Naive thymus-derived CD4-positive, alpha-beta T cell (primary cell): ENCODE measurements around the gene DYNLRB2. TPM values are rescaled to one million over a fixed set of nuclear protein-coding genes. Genes with fewer than 3 reads are reported as not detected.

Experiments used
- ATAC-seq: fragments of 150-1000 bp; cut with Tn5 transposase; 2 replicates; pipeline ENCODE4 v1.10.0; 2021; ENCODE audit warnings: mild to moderate bottlenecking, moderate library complexity
- CTCF ChIA-PET: fragments of 350-600 bp; sonication (Branson Sonifier 250); formaldehyde crosslinking; loops from one replicate; lab custom pipeline; 2021; ENCODE audit warnings: antibody characterized with exemption; lab: Charles Lee
- POLR2A ChIA-PET: fragments of 350-600 bp; sonication (Branson Sonifier 250); formaldehyde crosslinking; loops from one replicate; lab custom pipeline; 2021; ENCODE audit warnings: antibody characterized with exemption, inconsistent platforms; lab: Charles Lee
- DNase-seq, 9 donors: peaks; one replicate each; pipeline versions ENCODE4 v3.0.0 to v3.0.0-alpha.2; 2020 to 2022; ENCODE audit warnings: mixed read lengths in 1 of 9
- H3K27ac ChIP-seq: one replicate; pipeline ENCODE4 v1.7.0; 2013; ENCODE audit warnings: mild to moderate bottlenecking, low read depth, low read length, moderate library complexity
- H3K27me3 ChIP-seq, 2 donors: one replicate each; pipeline ENCODE4 v1.7.0; 2013; ENCODE audit warnings: low read length in 2 of 2, mild to moderate bottlenecking in 2 of 2, moderate library complexity in 2 of 2; ENCODE audit not compliant: control insufficient read depth in 2 of 2, insufficient read depth in 2 of 2
- H3K36me3 ChIP-seq, 3 experiments: 1 replicate in 2 of 3; 2 replicates in 1 of 3; pipeline ENCODE4 v1.7.0; 2013; ENCODE audit warnings: low read length in 3 of 3, mild to moderate bottlenecking in 3 of 3, moderate library complexity in 1 of 3; ENCODE audit not compliant: insufficient read depth in 3 of 3, control insufficient read depth in 2 of 3
- H3K4me1 ChIP-seq, 2 donors: one replicate each; pipeline ENCODE4 v1.7.0; 2013; ENCODE audit warnings: low read length in 2 of 2, mild to moderate bottlenecking in 2 of 2, moderate library complexity in 1 of 2; ENCODE audit not compliant: control insufficient read depth in 2 of 2, insufficient read depth in 2 of 2
- H3K4me3 ChIP-seq: 2 replicates; pipeline ENCODE4 v1.7.0; 2013; ENCODE audit warnings: mild to moderate bottlenecking, low read length
- H3K9me3 ChIP-seq, 3 experiments: 1 replicate in 2 of 3; 2 replicates in 1 of 3; pipeline ENCODE4 v1.7.0; 2013; ENCODE audit warnings: low read length in 3 of 3; ENCODE audit not compliant: control insufficient read depth in 2 of 3
- H3K27ac Mint-ChIP-seq, 9 donors: one replicate each; pipeline ENCODE4 v1.8.0; 2020 to 2022; ENCODE audit warnings: mixed read lengths in 9 of 9, mild to moderate bottlenecking in 8 of 9, moderate library complexity in 5 of 9, inconsistent platforms in 2 of 9
- H3K27me3 Mint-ChIP-seq, 5 donors: one replicate each; pipeline ENCODE4 v1.8.0; 2021 to 2022; ENCODE audit warnings: mixed read lengths in 5 of 5, mild to moderate bottlenecking in 1 of 5
- H3K36me3 Mint-ChIP-seq, 5 donors: one replicate each; pipeline ENCODE4 v1.8.0; 2020 to 2022; ENCODE audit warnings: mixed read lengths in 5 of 5, mild to moderate bottlenecking in 3 of 5, inconsistent platforms in 1 of 5
- H3K4me1 Mint-ChIP-seq, 7 donors: one replicate each; pipeline ENCODE4 v1.8.0; 2020 to 2022; ENCODE audit warnings: mixed read lengths in 7 of 7, mild to moderate bottlenecking in 3 of 7, inconsistent platforms in 1 of 7
- H3K4me3 Mint-ChIP-seq, 10 donors: one replicate each; pipeline ENCODE4 v1.8.0; 2020 to 2022; ENCODE audit warnings: mild to moderate bottlenecking in 10 of 10, mixed read lengths in 10 of 10, moderate library complexity in 6 of 10, inconsistent platforms in 2 of 10
- H3K9me3 Mint-ChIP-seq, 11 donors: one replicate each; pipeline ENCODE4 v1.8.0; 2020 to 2022; ENCODE audit warnings: mixed read lengths in 11 of 11, mild to moderate bottlenecking in 4 of 11, inconsistent platforms in 1 of 11, moderate library complexity in 1 of 11
- intact Hi-C, 2 donors: fragments of 100-400 bp; cut with micrococcal nuclease; formaldehyde crosslinking; loops; one replicate each; pipeline ENCODE4 v1.15.1; 2023
- polyA plus RNA-seq, 2 donors: library from polyadenylated mRNA; unstranded; fragments of 300-500 nt; fragmentation: Illumina TruSeq; gene quantifications; one replicate each; pipeline ENCODE4 v1.2.3, GENCODE V29; 2021
- total RNA-seq, 6 experiments: library from RNA in 5 of 6; stranded (reverse) in 5 of 6; gene quantifications; 1 replicate in 5 of 6; 2 replicates in 1 of 6; pipeline ENCODE4 v1.2.3 and lab custom pipeline; 2021 to 2026

The DYNLRB2 gene
- total RNA-seq (1 to 10 TPM in 1 of 5 experiments, under 1 TPM in 1, not detected in 3; 0.92 to 1.2 TPM), polyA plus RNA-seq (not detected), total RNA-seq (lab: John Stamatoyannopoulos, UW) (not detected)

GRCh38 chr16:80540516-80541305 lies at the start of gene DYNLRB2:
DYNLRB2 (plus strand) TSS chr16:80540993; CDS start chr16:80541077, 84 bp downstream.
- H3K27ac ChIP-seq = peak within 1 kb of the TSS; percentile 77
- no peaks in the 10 kb centered on the region for H3K27me3 ChIP-seq
- intact Hi-C loops = loop anchor here (1.0 to 5.0 kb wide), 15 partner anchors 24 to 1630 kb away; partner anchors contain the start of genes C16orf46 (in 2 of the 2), CENPN (in 2 of the 2), CMC2 (in 2 of the 2) and CDYL2 (in 1 of the 2)
- H3K27ac Mint-ChIP-seq = peak within 1 kb of the TSS; percentile 96 to 99 (median 97)
- H3K4me3 ChIP-seq = peak within 1 kb of the TSS; percentile 94
- H3K36me3 ChIP-seq = no peaks in the 10 kb centered on the region
- peaks cover 16 to 32% (median 19%) of the 10 kb centered on the region in 7 donors for H3K4me1 Mint-ChIP-seq
- H3K4me1 ChIP-seq = peaks cover 6 to 13% of the 10 kb centered on the region in 2 donors
- ChIA-PET POLR2A (interaction anchor here (0.9 kb wide), 1 partner anchor 24 kb away, joined by 4 read pairs; no protein-coding TSS in a partner anchor), CTCF (no interaction called here)
- H3K9me3 Mint-ChIP-seq = peaks cover 0 to 8% (median 0%) of the 10 kb centered on the region in 11 donors
- peaks cover 0 to 9% (median 3%) of the 10 kb centered on the region in 5 donors for H3K27me3 Mint-ChIP-seq
- DNase-seq = peak; percentile 82 to 94 (median 93)
- peak within 1 kb of the TSS; percentile 93 to 98 (median 96) for H3K4me3 Mint-ChIP-seq
- ATAC-seq = peak; percentile 94
- H3K36me3 Mint-ChIP-seq = peaks cover 0 to 8% (median 0%) of the 10 kb centered on the region in 5 donors
- no peaks in the 10 kb centered on the region for H3K9me3 ChIP-seq

GRCh38 chr16:80500116-80500859 lies 40.5 kb upstream of the DYNLRB2 start:
- no peak for ATAC-seq
- H3K27me3 Mint-ChIP-seq = peaks cover 0 to 16% (median 0%) of the 10 kb centered on the region in 5 donors
- Histone ChIP-seq H3K27ac (no peak overlapping the region), H3K4me3 (no peak overlapping the region), H3K9me3 (no peaks in the 10 kb centered on the region), H3K4me1 (no peaks in the 10 kb centered on the region), H3K36me3 (no peaks in the 10 kb centered on the region), H3K27me3 (no peaks in the 10 kb centered on the region)
- POLR2A ChIA-PET = no interaction called here
- no peak overlapping the region for H3K27ac Mint-ChIP-seq
- peaks cover 0 to 3% (median 0%) of the 10 kb centered on the region in 5 donors for H3K36me3 Mint-ChIP-seq
- CTCF ChIA-PET = interaction anchor here (0.8 to 0.9 kb wide), 3 partner anchors 26 to 324 kb away, joined by 3 read pairs; no protein-coding TSS in a partner anchor
- H3K4me1 Mint-ChIP-seq = peaks cover 0 to 9% (median 3%) of the 10 kb centered on the region in 7 donors
- intact Hi-C loops = loop anchor here in 1 of 2 donors (1.0 kb wide), 2 partner anchors 26 to 324 kb away; no protein-coding TSS in a partner anchor
- no peak for DNase-seq
- H3K4me3 Mint-ChIP-seq = no peak overlapping the region
- H3K9me3 Mint-ChIP-seq = peaks cover 0 to 13% (median 0%) of the 10 kb centered on the region in 11 donors

- H3K4me1 ChIP-seq = no peaks in the 10 kb centered on the region
- ATAC-seq = no peak
- no peak overlapping the region for H3K27ac ChIP-seq
- H3K9me3 ChIP-seq = no peaks in the 10 kb centered on the region
- POLR2A ChIA-PET = no interaction called here
- H3K4me3 ChIP-seq = no peak overlapping the region
- no peak overlapping the region for H3K4me3 Mint-ChIP-seq
- H3K36me3 Mint-ChIP-seq = peaks cover 0 to 3% (median 0%) of the 10 kb centered on the region in 5 donors
- H3K27me3 ChIP-seq = no peaks in the 10 kb centered on the region
- intact Hi-C loops = loop anchor here in 1 of 2 donors (1.0 kb wide), 2 partner anchors 25 to 323 kb away; no protein-coding TSS in a partner anchor
- DNase-seq = no peak
- H3K27me3 Mint-ChIP-seq = peaks cover 0 to 10% (median 0%) of the 10 kb centered on the region in 5 donors
- CTCF ChIA-PET = interaction anchor here (0.6 to 0.9 kb wide), 4 partner anchors 26 to 323 kb away, joined by 3 read pairs; no protein-coding TSS in a partner anchor
- H3K27ac Mint-ChIP-seq = no peak overlapping the region
- peaks cover 0 to 13% (median 0%) of the 10 kb centered on the region in 11 donors for H3K9me3 Mint-ChIP-seq
- no peaks in the 10 kb centered on the region for H3K36me3 ChIP-seq
- peaks cover 0 to 9% (median 3%) of the 10 kb centered on the region in 7 donors for H3K4me1 Mint-ChIP-seq
Measured at GRCh38 chr16:80500961-80501525, 39.8 kb upstream of the DYNLRB2 start.

- Histone ChIP-seq H3K27ac (no peak overlapping the region), H3K4me3 (no peak overlapping the region), H3K9me3 (no peaks in the 10 kb centered on the region), H3K4me1 (no peaks in the 10 kb centered on the region), H3K36me3 (no peaks in the 10 kb centered on the region), H3K27me3 (no peaks in the 10 kb centered on the region)
- H3K27ac Mint-ChIP-seq = no peak overlapping the region
- H3K36me3 Mint-ChIP-seq = peaks cover 0 to 3% (median 0%) of the 10 kb centered on the region in 5 donors
- peaks cover 0 to 8% (median 5%) of the 10 kb centered on the region in 5 donors for H3K27me3 Mint-ChIP-seq
- ChIA-PET POLR2A (interaction anchor here (0.6 kb wide), 1 partner anchor 145 kb away, joined by 3 read pairs; no protein-coding TSS in a partner anchor), CTCF (no interaction called here)
- H3K4me3 Mint-ChIP-seq = no peak overlapping the region
- H3K9me3 Mint-ChIP-seq = peaks cover 0 to 13% (median 0%) of the 10 kb centered on the region in 11 donors
- peaks cover 0 to 9% (median 3%) of the 10 kb centered on the region in 7 donors for H3K4me1 Mint-ChIP-seq
- DNase-seq (no peak), ATAC-seq (no peak)
- intact Hi-C loops = no loop called here
Measured at GRCh38 chr16:80503107-80503506, 37.7 kb upstream of the DYNLRB2 start.

GRCh38 chr16:80507538-80507937 lies 33.3 kb upstream of the DYNLRB2 start:
- Histone ChIP-seq H3K9me3 (no peaks in the 10 kb centered on the region), H3K4me1 (no peaks in the 10 kb centered on the region), H3K27ac (no peak overlapping the region), H3K27me3 (no peaks in the 10 kb centered on the region), H3K4me3 (no peak overlapping the region), H3K36me3 (no peaks in the 10 kb centered on the region)
- Mint-ChIP-seq H3K27me3 (peaks cover 6 to 22% (median 14%) of the 10 kb centered on the region in 5 donors), H3K9me3 (peaks cover 0 to 6% (median 0%) of the 10 kb centered on the region in 11 donors), H3K36me3 (no peaks in the 10 kb centered on the region), H3K4me1 (peaks cover 0 to 5% (median 4%) of the 10 kb centered on the region in 7 donors), H3K27ac (no peak overlapping the region), H3K4me3 (no peak overlapping the region)
- ATAC-seq = no peak
- ChIA-PET CTCF (interaction anchor here (0.6 kb wide), 1 partner anchor 313 kb away, joined by 3 read pairs; no protein-coding TSS in a partner anchor), POLR2A (no interaction called here)
- intact Hi-C loops = no loop called here
- no peak for DNase-seq

- POLR2A ChIA-PET = no interaction called here
- Histone ChIP-seq H3K27ac (no peak overlapping the region), H3K4me3 (no peak overlapping the region), H3K36me3 (no peaks in the 10 kb centered on the region), H3K4me1 (no peaks in the 10 kb centered on the region), H3K27me3 (no peaks in the 10 kb centered on the region), H3K9me3 (no peaks in the 10 kb centered on the region)
- ATAC-seq = no peak
- no peaks in the 10 kb centered on the region for H3K9me3 Mint-ChIP-seq
- H3K4me3 Mint-ChIP-seq = no peak overlapping the region
- peaks cover 6 to 38% (median 18%) of the 10 kb centered on the region in 5 donors for H3K27me3 Mint-ChIP-seq
- CTCF ChIA-PET = no interaction called here
- H3K27ac Mint-ChIP-seq = no peak overlapping the region
- H3K4me1 Mint-ChIP-seq = peaks cover 0 to 6% (median 4%) of the 10 kb centered on the region in 7 donors
- no peak for DNase-seq
- intact Hi-C loops = no loop called here
- no peaks in the 10 kb centered on the region for H3K36me3 Mint-ChIP-seq
Measured at GRCh38 chr16:80509872-80510271, 30.9 kb upstream of the DYNLRB2 start.
